GM18498 (cell line): Measurements from ENCODE around the gene INSM1.

Experiments
- ATAC-seq: cut with Tn5 transposase; IDR thresholded peaks from one replicate; pipeline ENCODE4 v1.9.1; 2021; ENCODE audit warnings: mild to moderate bottlenecking, moderate library complexity; ENCODE audit not compliant: unreplicated experiment

The INSM1 gene

GRCh38 chr20:20417876-20418676 is 50.2 kb downstream of the INSM1 start:
- no peak for ATAC-seq
